Right kidney (tissue), 1 donor: Measurements from ENCODE around the gene CEACAM4.
"Not testable (repeated sequence)": the region's sequence is repeated elsewhere in the genome, so short reads cannot be mapped to it uniquely, and the experiment has no call there.

Source experiments
- DNase-seq: peaks from one replicate; pipeline ENCODE4 v3.0.0-alpha.2; 2016

Gene CEACAM4

DNA sequence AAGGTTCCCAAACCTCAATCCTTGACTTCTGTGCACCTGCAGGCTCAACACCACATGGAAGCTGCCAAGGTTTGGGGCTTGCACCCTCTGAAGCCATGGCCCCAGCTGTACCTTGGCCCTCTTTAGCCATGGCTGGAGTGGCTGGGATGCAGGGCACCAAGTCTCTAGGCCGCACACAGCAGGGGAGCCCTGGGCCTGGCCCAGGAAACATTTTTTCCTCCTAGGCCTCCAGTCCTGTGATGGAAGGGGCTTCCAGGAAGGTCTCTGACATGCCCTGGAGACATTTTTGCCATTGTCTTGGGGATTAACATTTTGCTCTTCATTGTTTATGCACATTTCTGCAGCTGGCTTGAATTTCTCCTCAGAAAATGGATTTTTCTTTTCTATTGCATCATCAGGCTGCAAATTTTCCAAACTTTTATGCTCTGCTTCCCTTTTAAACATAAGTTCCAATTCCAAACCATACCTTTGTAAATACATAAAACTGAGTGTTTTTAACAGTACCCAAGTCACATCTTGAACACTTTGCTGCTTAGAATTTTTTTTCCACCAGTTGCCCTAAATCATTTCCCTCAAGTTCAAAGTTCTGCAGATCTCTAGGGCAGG, 44.2 kb downstream of the CEACAM4 start:
- not testable (repeated sequence) for DNase-seq

DNA sequence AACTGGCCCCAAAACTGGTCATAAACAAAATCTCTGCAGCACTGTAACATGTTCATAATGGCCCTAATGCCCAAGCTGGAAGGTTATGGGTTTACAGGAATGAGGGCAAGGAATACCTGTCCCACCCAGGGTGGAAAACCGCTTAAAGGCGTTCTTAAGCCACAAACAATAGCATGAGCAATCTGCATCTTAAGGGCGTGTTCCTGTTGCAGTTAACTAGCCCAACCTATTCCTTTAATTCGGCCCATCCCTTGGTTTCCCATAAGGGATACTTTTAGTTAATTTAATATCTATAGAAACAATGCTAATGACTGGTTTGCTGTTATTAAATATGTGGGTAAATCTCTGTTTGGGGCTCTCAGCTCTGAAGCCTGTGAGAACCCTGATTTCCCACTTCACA, 45.8 kb downstream of the CEACAM4 start:
- not testable (repeated sequence) for DNase-seq

DNA sequence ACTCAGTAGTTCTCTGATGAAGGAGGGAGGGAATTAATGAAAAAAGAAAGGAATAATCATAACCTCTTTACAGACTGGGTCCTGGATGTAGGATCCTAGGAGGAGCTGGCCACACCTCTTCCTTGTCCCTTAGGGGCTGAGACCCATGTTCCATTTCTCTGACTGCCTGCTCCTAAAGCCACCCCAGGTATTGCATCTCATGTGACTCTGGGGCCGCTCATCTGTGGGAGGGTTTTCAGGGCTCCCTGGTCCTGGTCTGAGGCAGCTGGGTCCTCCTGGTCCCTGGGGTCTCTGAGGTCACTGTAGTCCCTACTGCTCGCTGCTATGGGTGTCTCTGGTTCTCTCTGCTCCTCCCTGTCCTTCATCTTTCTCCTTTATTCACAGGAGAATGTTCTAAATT, 48.0 kb downstream of the CEACAM4 start:
- DNase-seq = no peak

DNA sequence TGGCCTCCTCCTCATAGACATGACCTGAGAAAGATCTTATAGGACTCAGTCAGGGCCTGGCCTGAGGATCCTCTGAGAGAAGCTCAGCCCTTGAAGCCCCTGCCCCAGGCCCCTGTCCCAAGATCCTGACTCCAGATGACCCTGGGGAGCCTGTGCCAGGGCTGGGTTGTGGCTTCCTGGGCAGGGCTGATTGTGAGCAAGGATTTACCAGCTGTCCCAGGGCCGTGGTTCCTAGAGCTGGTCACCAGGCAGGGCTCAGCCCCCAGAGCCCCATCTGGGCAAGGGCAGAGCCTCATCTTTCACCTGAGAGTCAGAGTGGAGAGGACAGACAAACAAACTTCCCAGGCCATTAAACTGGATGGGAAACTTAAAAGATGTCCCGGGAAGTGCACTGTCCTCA, 49.0 kb downstream of the CEACAM4 start:
- no peak for DNase-seq

DNA sequence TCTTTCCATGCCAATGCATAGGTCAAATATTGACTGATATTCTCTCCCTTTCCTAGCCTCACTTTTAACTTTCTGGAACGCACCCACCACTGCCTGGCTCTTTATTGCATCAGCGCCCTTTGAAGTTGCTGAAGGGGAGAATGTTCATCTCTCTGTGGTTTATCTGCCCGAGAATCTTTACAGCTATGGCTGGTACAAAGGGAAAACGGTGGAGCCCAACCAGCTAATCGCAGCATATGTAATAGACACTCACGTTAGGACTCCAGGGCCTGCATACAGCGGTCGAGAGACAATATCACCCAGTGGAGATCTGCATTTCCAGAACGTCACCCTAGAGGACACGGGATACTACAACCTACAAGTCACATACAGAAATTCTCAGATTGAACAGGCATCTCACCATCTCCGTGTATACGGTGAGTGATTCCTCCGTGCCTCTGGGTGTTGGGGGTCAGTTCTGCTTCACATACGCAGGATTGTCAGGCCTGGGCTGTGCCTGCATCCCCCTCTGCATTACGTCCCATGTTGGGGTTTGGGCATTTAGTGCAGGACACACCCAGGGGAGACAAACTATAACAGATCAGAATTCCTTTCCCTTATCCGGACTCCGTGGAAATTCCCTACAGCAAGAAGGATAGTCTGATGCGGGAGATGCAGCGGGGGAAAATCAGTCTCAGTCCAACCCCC, 49.6 kb downstream of the CEACAM4 start:
- DNase-seq = no peak

DNA sequence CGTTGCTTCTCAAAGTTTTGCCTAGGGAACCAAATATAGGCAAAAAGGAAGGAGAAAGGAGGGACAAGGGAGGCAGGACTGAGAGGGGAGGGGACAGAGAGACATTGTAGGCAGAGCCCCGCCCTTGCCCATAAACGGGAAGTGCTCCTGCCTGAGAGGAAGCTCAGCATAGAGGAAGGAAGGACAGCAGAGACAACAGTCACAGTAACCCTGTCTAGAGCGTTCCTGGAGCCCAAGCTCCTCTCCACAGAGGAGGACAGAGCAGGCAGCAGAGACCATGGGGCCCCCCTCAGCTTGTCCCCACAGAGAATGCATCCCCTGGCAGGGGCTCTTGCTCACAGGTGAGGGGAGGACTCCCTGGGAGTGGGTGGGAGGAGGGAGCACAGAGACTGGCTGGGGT, 50.9 kb downstream of the CEACAM4 start, which contains the start of gene CEACAM21:
Gene CEACAM21 (plus strand): TSS at position 169 of the 400 bp plus-strand sequence. CDS start 109 bp downstream, at position 278.
- DNase-seq = no peak

DNA sequence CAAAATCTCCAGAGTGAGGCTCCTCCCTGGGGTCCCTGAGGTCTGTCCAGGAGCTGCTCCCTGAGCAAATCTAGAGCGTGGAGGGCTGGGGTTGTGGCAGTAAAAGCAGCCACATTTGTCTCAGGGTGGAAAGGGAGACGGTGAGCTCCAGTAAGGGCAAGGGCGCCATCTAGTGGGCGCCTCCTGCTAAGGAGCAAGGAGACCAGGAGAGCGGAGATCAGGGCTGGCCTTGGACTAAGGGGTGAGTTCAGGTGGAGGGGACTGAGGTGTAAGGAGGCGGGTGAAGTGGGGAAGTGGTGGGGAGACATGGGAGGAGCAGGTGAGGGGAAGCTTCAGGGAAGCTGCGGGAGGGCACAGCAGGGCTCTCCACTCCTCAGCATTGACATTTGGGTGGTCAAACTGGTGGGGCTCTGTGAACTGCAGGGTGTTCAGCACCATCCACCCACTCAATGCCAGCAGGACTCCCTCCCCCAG, 56.2 kb downstream of the CEACAM4 start:
- peak; percentile 31 for DNase-seq

DNA sequence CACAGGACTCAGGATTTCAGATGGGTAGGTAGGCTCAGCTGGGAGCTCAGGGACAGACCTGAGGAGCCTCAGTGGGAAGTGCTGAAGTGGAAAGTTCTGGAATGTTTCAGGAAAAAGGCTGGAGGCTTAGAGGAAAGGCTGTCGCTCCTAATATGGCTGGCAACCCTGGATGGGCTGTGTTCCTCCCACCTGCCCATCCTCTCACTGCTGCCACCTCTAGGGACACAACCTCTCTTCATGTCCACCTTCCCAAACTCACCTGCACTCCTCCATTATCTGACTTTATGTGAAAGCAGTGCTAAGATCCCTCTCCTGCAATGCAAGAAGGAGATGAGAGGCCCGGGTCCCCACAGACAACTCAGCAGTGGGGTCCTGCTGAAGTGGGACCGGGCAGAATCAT, 56.7 kb downstream of the CEACAM4 start:
- DNase-seq = no peak

DNA sequence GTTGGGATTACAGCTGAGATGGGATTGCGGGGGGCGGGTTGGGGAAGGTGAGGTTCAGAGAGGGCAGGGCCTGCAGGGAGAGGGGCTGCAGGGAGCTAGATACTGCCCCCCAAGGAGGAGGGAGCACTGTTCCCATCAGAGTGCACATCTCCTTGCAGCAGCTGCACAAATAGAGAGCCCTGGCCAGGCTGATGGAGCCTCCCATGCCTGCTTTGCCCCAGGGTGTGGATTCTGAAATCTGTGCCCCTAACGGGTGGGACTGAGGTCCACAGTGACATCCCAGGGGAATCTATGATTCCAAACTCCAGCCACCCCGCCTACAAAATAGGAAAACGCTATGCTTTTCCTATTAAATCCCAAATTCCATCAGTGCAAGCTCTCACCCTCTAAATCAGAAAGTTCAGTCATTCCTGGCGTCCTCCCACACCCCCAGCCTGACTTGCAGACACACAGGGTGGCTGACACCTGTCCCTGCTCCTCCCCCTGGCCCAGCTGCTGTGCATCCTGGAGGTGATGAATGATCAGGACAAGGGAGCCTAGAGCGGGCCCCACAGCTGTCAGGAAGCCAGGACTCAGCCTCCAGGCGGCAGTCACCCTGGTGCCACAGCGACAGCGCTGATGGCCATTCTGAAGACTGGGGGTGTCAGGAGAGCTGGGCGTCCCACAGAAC, 57.3 kb downstream of the CEACAM4 start:
- no peak for DNase-seq
